IMR-90 (cell line): ENCODE results near the gene INAVA. TPM values are rescaled to one million over a fixed set of nuclear protein-coding genes. Genes with fewer than 3 reads are reported as not detected.

Source experiments
- ATAC-seq: fragments of 200-7000 bp; cut with Tn5 transposase; 2 replicates; pipeline ENCODE4 v1.9.1; 2020; ENCODE audit warnings: low read depth, mild to moderate bottlenecking, moderate library complexity
- BruUV-seq: library from RNA; stranded (reverse); fragments of 400-500 nt; replicated peaks from 2 replicates; lab custom pipeline; 2021; lab: Mats Ljungman, UMichigan
- CTCF ChIA-PET: fragments of 300-600 bp; formaldehyde crosslinking; extraction: SDS; loops from one replicate; lab custom pipeline; 2021; ENCODE audit warnings: antibody characterized with exemption; lab: Yijun Ruan, JAX
- POLR2A ChIA-PET: fragments of 300-600 bp; sonication (Branson Sonifier 250); formaldehyde crosslinking; loops from one replicate; lab custom pipeline; 2022; ENCODE audit warnings: antibody characterized with exemption; ENCODE audit not compliant: unreplicated experiment; lab: Charles Lee
- DNase-seq: peaks from one replicate; pipeline ENCODE4 v3.0.0; 2013
- H2AFZ ChIP-seq: replicated peaks from 2 replicates; pipeline ENCODE3; 2013; ENCODE audit warnings: low read length, mild to moderate bottlenecking; ENCODE audit not compliant: poor library complexity
- H2AK5ac ChIP-seq: 2 replicates; pipeline ENCODE4 v1.6.1; 2013; ENCODE audit warnings: low read depth, low read length, inconsistent platforms
- H2AK9ac ChIP-seq: replicated peaks from 2 replicates; pipeline ENCODE3; 2013; ENCODE audit warnings: mild to moderate bottlenecking, low read depth, low read length, moderate library complexity; ENCODE audit not compliant: poor library complexity
- H2BK120ac ChIP-seq: 2 replicates; pipeline ENCODE4 v1.6.1; 2013; ENCODE audit warnings: low read depth, low read length, inconsistent platforms
- H2BK15ac ChIP-seq: 3 replicates; pipeline ENCODE4 v1.6.1; 2013; ENCODE audit warnings: low read depth, low read length, inconsistent platforms
- H2BK20ac ChIP-seq: 2 replicates; pipeline ENCODE4 v1.6.1; 2013; ENCODE audit warnings: low read depth, mild to moderate bottlenecking, inconsistent platforms, low read length, moderate library complexity
- H2BK5ac ChIP-seq: 2 replicates; pipeline ENCODE4 v1.6.1; 2013; ENCODE audit warnings: mild to moderate bottlenecking, low read depth, low read length, inconsistent platforms; ENCODE audit not compliant: poor library complexity, severe bottlenecking
- H3K14ac ChIP-seq: replicated peaks from 2 replicates; pipeline ENCODE4 v1.6.1; 2013; ENCODE audit warnings: low read depth, low read length, inconsistent platforms
- H3K18ac ChIP-seq: 2 replicates; pipeline ENCODE4 v1.6.1; 2013; ENCODE audit warnings: low read depth, low read length, control low read depth
- H3K23ac ChIP-seq: 2 replicates; pipeline ENCODE4 v1.6.1; 2013; ENCODE audit warnings: low read depth, low read length, inconsistent platforms
- H3K27ac ChIP-seq: 2 replicates; pipeline ENCODE4 v1.5.1; 2013; ENCODE audit warnings: mild to moderate bottlenecking, control low read depth, low read length; ENCODE audit not compliant: insufficient read depth
- H3K27me3 ChIP-seq: 2 replicates; pipeline ENCODE4 v1.6.1; 2013; ENCODE audit warnings: low read length; ENCODE audit not compliant: control insufficient read depth, insufficient read depth
- H3K36me3 ChIP-seq: 2 replicates; pipeline ENCODE4 v1.6.1; 2013; ENCODE audit warnings: low read length, mixed read lengths; ENCODE audit not compliant: control insufficient read depth, insufficient read depth
- H3K4ac ChIP-seq: 2 replicates; pipeline ENCODE4 v1.6.1; 2013; ENCODE audit warnings: low read depth, low read length, inconsistent platforms
- H3K4me1 ChIP-seq: 2 replicates; pipeline ENCODE4 v1.6.1; 2013; ENCODE audit warnings: low read length, mixed read lengths; ENCODE audit not compliant: control insufficient read depth, insufficient read depth
- H3K4me2 ChIP-seq: 2 replicates; pipeline ENCODE4 v1.6.1; 2013; ENCODE audit warnings: low read depth, mild to moderate bottlenecking, control low read depth, low read length, moderate library complexity
- H3K4me3 ChIP-seq: 2 replicates; pipeline ENCODE4 v1.5.1; 2013; ENCODE audit warnings: low read depth, mild to moderate bottlenecking, control low read depth, low read length, moderate library complexity; ENCODE audit not compliant: insufficient read depth
- H3K56ac ChIP-seq: 2 replicates; pipeline ENCODE4 v1.6.1; 2013; ENCODE audit warnings: low read length, inconsistent platforms; ENCODE audit not compliant: insufficient read depth; ENCODE audit errors: extremely low read depth
- H3K79me1 ChIP-seq, 2 experiments: 2 replicates each; pipeline ENCODE4 v1.6.1; 2013; ENCODE audit warnings: low read length in 2 of 2, inconsistent platforms in 1 of 2, low read depth in 1 of 2
- H3K9ac ChIP-seq: 2 replicates; pipeline ENCODE4 v1.6.1; 2013; ENCODE audit warnings: low read depth, low read length, control low read depth
- H3K9me1 ChIP-seq: 2 replicates; pipeline ENCODE4 v1.6.1; 2013; ENCODE audit warnings: low read length, inconsistent platforms; ENCODE audit not compliant: insufficient read depth
- H3K9me3 ChIP-seq: 2 replicates; pipeline ENCODE4 v1.6.1; 2013; ENCODE audit warnings: low read length; ENCODE audit not compliant: control insufficient read depth, insufficient read depth
- H4K20me1 ChIP-seq: 2 replicates; pipeline ENCODE4 v1.6.1; 2013; ENCODE audit warnings: low read length, inconsistent platforms; ENCODE audit not compliant: insufficient read depth
- H4K5ac ChIP-seq: 2 replicates; pipeline ENCODE4 v1.6.1; 2013; ENCODE audit warnings: mild to moderate bottlenecking, low read depth, low read length, control low read depth
- H4K8ac ChIP-seq, 2 experiments: 2 replicates each; pipeline ENCODE4 v1.6.1; 2013; ENCODE audit warnings: low read depth in 2 of 2, low read length in 2 of 2, control low read depth in 1 of 2, inconsistent platforms in 1 of 2
- H4K91ac ChIP-seq: 2 replicates; pipeline ENCODE4 v1.6.1; 2013; ENCODE audit warnings: low read depth, low read length, inconsistent platforms; ENCODE audit not compliant: insufficient read depth
- CEBPB ChIP-seq: IDR thresholded peaks from 2 replicates; pipeline ENCODE4 v1.6.1; 2012; ENCODE audit warnings: low read depth, low read length, improper control_type of control experiment
- CHD1 ChIP-seq: IDR thresholded peaks from 2 replicates; pipeline ENCODE4 v1.6.1; 2012; ENCODE audit warnings: low read depth, low read length, improper control_type of control experiment
- MAZ ChIP-seq: IDR thresholded peaks from 2 replicates; pipeline ENCODE4 v1.6.1; 2012; ENCODE audit warnings: low read depth, mild to moderate bottlenecking, low read length, improper control_type of control experiment, moderate library complexity, borderline replicate concordance
- NFE2L2 ChIP-seq: fragments of 150-350 bp; IDR thresholded peaks from 2 replicates; pipeline ENCODE4 v1.6.1; 2016; ENCODE audit warnings: low read depth, mild to moderate bottlenecking, low read length
- RAD21 ChIP-seq: IDR thresholded peaks from 2 replicates; pipeline ENCODE4 v1.6.1; 2012; ENCODE audit warnings: low read length, improper control_type of control experiment
- RCOR1 ChIP-seq: IDR thresholded peaks from 2 replicates; pipeline ENCODE4 v1.6.1; 2012; ENCODE audit warnings: mild to moderate bottlenecking, low read length, improper control_type of control experiment; ENCODE audit not compliant: insufficient replicate concordance
- SMC3 ChIP-seq: fragments of 150-350 bp; IDR thresholded peaks from 2 replicates; pipeline ENCODE4 v1.6.1; 2016; ENCODE audit warnings: low read depth, mild to moderate bottlenecking, antibody characterized with exemption, low read length, moderate library complexity
- USF2 ChIP-seq: fragments of 150-350 bp; IDR thresholded peaks from 2 replicates; pipeline ENCODE4 v1.6.1; 2017; ENCODE audit warnings: mild to moderate bottlenecking, antibody characterized with exemption, low read length, low read depth
- WGBS, 2 experiments: methylation state at CpG; one replicate each; pipeline versions ENCODE4 v1.1.5 to v1.1.7; 2013; ENCODE audit warnings: missing lambda C conversion rate in 2 of 2; ENCODE audit not compliant: insufficient read length in 1 of 2; ENCODE audit errors: extremely low coverage in 2 of 2; 5-methylcytosine and 5-hydroxymethylcytosine counted together
- dilution Hi-C: fragments of 300-500 bp; cut with HindIII; formaldehyde crosslinking; loops from one replicate; pipeline ENCODE4 v1.14.3; 2018; ENCODE audit warnings: low sequenced_read_pairs; ENCODE audit not compliant: unreplicated experiment
- in situ Hi-C: fragments of 300-500 bp; cut with MboI; formaldehyde crosslinking; loops from 3 replicates; pipeline ENCODE4 v1.14.3; 2019; ENCODE audit warnings: low sequenced_read_pairs, inconsistent platforms, mixed read lengths
- intact Hi-C: fragments of 100-400 bp; cut with micrococcal nuclease; formaldehyde crosslinking; loops from 2 replicates; pipeline ENCODE4 v1.10.0; 2022
- polyA plus RNA-seq, 3 experiments: library from polyadenylated mRNA; depleted of rRNA; stranded (reverse); fragments of >200 nt; gene quantifications; 2 replicates each; pipeline ENCODE4 v1.2.3, GENCODE V29; 2012; ENCODE audit warnings: low replicate concordance in 1 of 3
- total RNA-seq: library from RNA; depleted of rRNA; stranded (reverse); fragments of >200 nt; gene quantifications from 2 replicates; pipeline ENCODE4 v1.2.3, GENCODE V29; 2012
- TF ChIP-seq, protein P1 (sequence below): fragments of 150-350 bp; IDR thresholded peaks from 2 replicates; pipeline ENCODE4 v1.6.1; 2016; ENCODE audit warnings: low read depth, mild to moderate bottlenecking, low read length, moderate library complexity, borderline replicate concordance

Gene INAVA
- total and polyA plus RNA-seq, 2 of the 4 experiments (the other 2 are of a cell fraction), result under 0.01 to 0.07 TPM

DNA sequence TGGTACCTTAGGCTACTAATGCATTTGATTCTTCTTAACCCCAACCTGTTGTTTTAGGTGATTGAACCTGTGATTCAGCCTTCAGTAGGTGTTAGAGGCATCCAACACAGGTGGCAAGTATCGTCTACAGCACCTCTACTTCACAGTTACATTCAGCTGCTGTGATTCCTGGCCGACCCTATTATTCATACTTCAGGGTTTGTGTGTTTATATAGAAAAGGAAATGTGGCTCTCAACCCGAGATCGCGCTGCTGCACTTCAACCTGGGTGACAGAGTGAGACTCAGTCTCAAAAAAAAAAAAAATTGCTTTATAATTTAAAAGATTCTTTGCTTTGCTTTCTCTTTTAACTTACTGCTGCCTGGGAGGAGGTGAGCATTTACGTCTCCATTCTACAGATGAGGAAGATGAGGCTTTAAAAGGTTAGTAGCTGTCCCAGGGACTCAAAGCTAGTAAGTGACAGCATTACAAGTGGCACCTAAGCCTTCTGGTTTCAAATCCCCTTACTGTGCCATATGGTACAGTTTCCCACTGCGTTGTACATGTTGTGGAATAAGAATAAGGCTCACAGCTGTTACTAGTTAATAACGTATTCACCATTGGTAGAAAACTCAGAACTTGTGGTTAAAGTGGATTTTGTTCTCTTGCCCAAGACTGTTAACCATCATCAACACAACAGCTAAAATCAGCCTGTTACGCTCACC is 31.8 kb upstream of the INAVA start:
- Histone ChIP-seq H3K4me3 (no peak overlapping the region), H2BK5ac (no peak overlapping the region), H3K23ac (no peak overlapping the region), H3K27me3 (0 out of 2 replicates have a peak, but pooled peaks cover 2% of the 10 kb centered on the region), H4K91ac (no peak overlapping the region), H2AFZ (no peak overlapping the region), H3K27ac (no peak overlapping the region), H3K4me2 (no peak overlapping the region), H2BK20ac (no peak overlapping the region), H3K4ac (no peak overlapping the region), H3K18ac (no peak overlapping the region), H2AK9ac (no peak overlapping the region), H3K9ac (no peak overlapping the region), H3K9me3 (no peaks in the 10 kb centered on the region), H2BK15ac (no peak overlapping the region), H3K9me1 (no peaks in the 10 kb centered on the region), H3K56ac (no peak overlapping the region), H4K5ac (no peak overlapping the region), H3K14ac (no peak overlapping the region), H2AK5ac (no peak overlapping the region), H4K20me1 (no peaks in the 10 kb centered on the region), H3K4me1 (peaks cover 4% of the 10 kb centered on the region; the same call in 1 of the 2 replicates), H3K36me3 (peaks cover 16% of the 10 kb centered on the region), H4K8ac (no peak overlapping the region), H3K79me1 (no peaks in the 10 kb centered on the region), H2BK120ac (no peak overlapping the region)
- no TSS peak for BruUV-seq
- no peak for ATAC-seq
- DNase-seq, result no peak
- in situ Hi-C loops, result no loop called here
- no CpG with 5 or more reads among the region's 9 CpGs for WGBS, 2 experiments
- intact Hi-C loops, result no loop called here
- dilution Hi-C loops, result no loop called here
- TF ChIP-seq CHD1 (no peak), SMC3 (no peak), CEBPB (no peak), USF2 (no peak), RCOR1 (no peak), RAD21 (no peak), NFE2L2 (no peak), MAZ (no peak)
- TF ChIP-seq, protein P1, sequence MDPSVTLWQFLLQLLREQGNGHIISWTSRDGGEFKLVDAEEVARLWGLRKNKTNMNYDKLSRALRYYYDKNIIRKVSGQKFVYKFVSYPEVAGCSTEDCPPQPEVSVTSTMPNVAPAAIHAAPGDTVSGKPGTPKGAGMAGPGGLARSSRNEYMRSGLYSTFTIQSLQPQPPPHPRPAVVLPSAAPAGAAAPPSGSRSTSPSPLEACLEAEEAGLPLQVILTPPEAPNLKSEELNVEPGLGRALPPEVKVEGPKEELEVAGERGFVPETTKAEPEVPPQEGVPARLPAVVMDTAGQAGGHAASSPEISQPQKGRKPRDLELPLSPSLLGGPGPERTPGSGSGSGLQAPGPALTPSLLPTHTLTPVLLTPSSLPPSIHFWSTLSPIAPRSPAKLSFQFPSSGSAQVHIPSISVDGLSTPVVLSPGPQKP, result no peak
- CTCF ChIA-PET, result no interaction called here
- POLR2A ChIA-PET, result no interaction called here
